ENCODE measurements around the gene MAP3K12. TPM values are rescaled to one million over a fixed set of nuclear protein-coding genes. Genes with fewer than 3 reads are reported as not detected.
A peak's percentile ranks its signal among the peaks of the same experiment; 100 is the strongest.

MAP3K12 gene
- total RNA-seq, 5 donors from 2014 or later (not counting 1 experiment from before 2014, with no cell fraction given) = 21.4 to 29.9 (median 25.9) TPM

DNA sequence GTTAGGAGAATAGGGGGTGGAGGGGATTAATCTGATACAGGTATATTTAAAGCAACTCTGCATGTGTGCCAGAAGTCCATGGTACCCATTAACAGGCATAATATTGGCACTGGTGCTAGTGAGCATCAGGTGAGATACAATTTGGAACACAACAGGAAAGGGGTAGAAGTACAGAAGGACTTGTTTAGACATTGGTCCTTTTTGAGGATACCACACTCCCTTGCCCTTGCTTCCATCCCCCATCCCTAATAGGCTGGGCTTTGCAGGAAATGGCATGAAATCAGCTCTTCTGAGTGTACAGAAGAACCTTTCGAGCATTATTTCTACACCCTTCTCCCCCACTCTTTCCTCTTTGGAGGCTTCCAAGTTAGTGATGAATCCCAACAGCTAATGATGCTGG is 31.0 kb downstream of the MAP3K12 start:
- DNase-seq = no peak
- Mint-ChIP-seq H3K27ac (no peak overlapping the region), H3K4me1 (peaks cover 37 to 45% (median 44%) of the 10 kb centered on the region in 3 donors), H3K9me3 (no peaks in the 10 kb centered on the region), H3K27me3 (no peaks in the 10 kb centered on the region), H3K36me3 (peaks cover 58% of the 10 kb centered on the region), H3K4me3 (no peak overlapping the region)
- H3K9me3 ChIP-seq = no peaks in the 10 kb centered on the region
- H3K36me3 ChIP-seq (ENCODE audit: control insufficient read depth in 2 of 2, extremely low read depth in 1 of 2, insufficient read depth in 1 of 2, low read length in 1 of 2) = peaks cover 30 to 97% of the 10 kb centered on the region in 2 donors
- H3K4me1 ChIP-seq (ENCODE audit: control insufficient read depth in 1 of 2, extremely low read depth in 1 of 2, insufficient read depth in 2 of 2, low read length in 2 of 2) = peaks cover 0 to 10% of the 10 kb centered on the region in 2 experiments
- ATAC-seq (replicated peaks in 1 of 4) = no peak
- ChIA-PET CTCF (interaction anchor here in 1 of 2 donors (1.0 kb wide), 1 partner anchor 32 kb away, joined by 3 read pairs; the partner anchor contains the start of gene TARBP2), POLR2A (interaction anchor here in 1 of 2 donors (0.6 to 0.7 kb wide), 2 partner anchors 10 to 30 kb away, joined by 3 read pairs; no protein-coding TSS in a partner anchor)
- H3K4me3 ChIP-seq (ENCODE audit: control insufficient read depth in 1 of 2, extremely low read depth in 1 of 2, low read length in 1 of 2) = no peak overlapping the region
- H3K27ac ChIP-seq (ENCODE audit: low read length) = no peak overlapping the region
- no peaks in the 10 kb centered on the region for H3K27me3 ChIP-seq (replicated peaks in 1 of 2; ENCODE audit: control insufficient read depth in 2 of 2, extremely low read depth in 1 of 2, insufficient read depth in 2 of 2, low read length in 1 of 2)
- no CpG with 5 or more reads among the region's 1 CpG for WGBS (ENCODE audit: insufficient coverage)

DNA sequence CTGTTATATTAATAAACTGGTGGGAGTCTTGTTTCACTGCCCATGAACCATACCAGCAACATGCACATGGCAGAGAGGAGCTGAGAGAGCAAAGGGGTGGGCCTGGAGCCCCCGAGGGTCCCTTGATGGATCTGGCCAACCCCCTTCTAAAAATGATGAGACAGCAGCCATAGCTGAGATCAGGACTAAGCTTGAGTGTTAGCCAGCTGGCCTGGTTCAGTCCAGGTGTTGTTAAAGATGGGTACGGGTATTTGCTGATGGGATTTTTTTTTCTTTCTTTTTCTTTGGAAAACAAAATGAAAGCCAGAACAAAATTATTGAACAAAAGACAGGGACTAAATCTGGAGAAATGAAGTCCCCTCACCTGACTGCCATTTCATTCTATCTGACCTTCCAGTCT is 31.4 kb downstream of the MAP3K12 start:
- WGBS (ENCODE audit: insufficient coverage) = 100% methylated on average over 1 of the region's 2 CpGs
- peak overlapping the region in 1 of 2 donors; percentile 34 for H3K27ac Mint-ChIP-seq
- ATAC-seq (replicated peaks in 1 of 4) = no peak

DNA sequence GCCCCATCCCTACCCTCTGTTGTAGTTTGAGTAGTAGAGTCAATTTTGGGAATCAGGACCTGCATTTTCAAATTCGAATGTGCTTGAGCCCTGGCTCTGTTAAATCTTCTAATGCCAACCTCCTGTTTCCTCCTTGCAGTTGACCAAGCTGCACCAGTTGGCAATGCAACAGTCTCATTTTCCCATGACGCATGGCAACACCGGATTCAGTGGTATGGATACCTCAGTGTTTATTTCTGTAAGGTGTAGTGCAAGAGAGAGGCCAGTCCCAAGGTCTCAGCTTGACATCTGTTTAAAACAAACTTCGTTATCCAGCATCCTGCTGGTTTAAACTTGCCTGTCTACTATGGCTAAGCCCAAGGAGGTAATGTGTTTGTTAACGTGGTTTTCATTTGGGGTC is 32.2 kb downstream of the MAP3K12 start:
- peaks cover 63% of the 10 kb centered on the region for H3K36me3 Mint-ChIP-seq
- H3K27ac Mint-ChIP-seq = no peak overlapping the region
- DNase-seq (no peak), ATAC-seq (replicated peaks in 1 of 4) (no peak)
- no peaks in the 10 kb centered on the region for H3K9me3 ChIP-seq
- CTCF ChIA-PET = no interaction called here
- no peak overlapping the region for H3K27ac ChIP-seq (ENCODE audit: low read length)
- peaks cover 0 to 10% of the 10 kb centered on the region in 2 experiments for H3K4me1 ChIP-seq (ENCODE audit: control insufficient read depth in 1 of 2, extremely low read depth in 1 of 2, insufficient read depth in 2 of 2, low read length in 2 of 2)
- H3K9me3 Mint-ChIP-seq = no peaks in the 10 kb centered on the region
- H3K4me1 Mint-ChIP-seq = peaks cover 36 to 47% (median 37%) of the 10 kb centered on the region in 3 donors
- peaks cover 30 to 98% of the 10 kb centered on the region in 2 donors for H3K36me3 ChIP-seq (ENCODE audit: control insufficient read depth in 2 of 2, extremely low read depth in 1 of 2, insufficient read depth in 1 of 2, low read length in 1 of 2)
- no peak overlapping the region for H3K4me3 ChIP-seq (ENCODE audit: control insufficient read depth in 1 of 2, extremely low read depth in 1 of 2, low read length in 1 of 2)
- H3K27me3 Mint-ChIP-seq = no peaks in the 10 kb centered on the region
- H3K4me3 Mint-ChIP-seq = no peak overlapping the region
- POLR2A ChIA-PET = no interaction called here
- no peaks in the 10 kb centered on the region for H3K27me3 ChIP-seq (replicated peaks in 1 of 2; ENCODE audit: control insufficient read depth in 2 of 2, extremely low read depth in 1 of 2, insufficient read depth in 2 of 2, low read length in 1 of 2)
- 100% methylated on average over 3 of the region's 5 CpGs for WGBS (ENCODE audit: insufficient coverage)

More for the DNA sequence above, 31.4 kb downstream of the MAP3K12 start:
- H3K4me1 Mint-ChIP-seq = peaks cover 38 to 49% (median 45%) of the 10 kb centered on the region in 3 donors
- H3K27me3 Mint-ChIP-seq = no peaks in the 10 kb centered on the region
- peaks cover 61% of the 10 kb centered on the region for H3K36me3 Mint-ChIP-seq
- no peaks in the 10 kb centered on the region for H3K9me3 Mint-ChIP-seq
- Histone ChIP-seq H3K4me1 (ENCODE audit: control insufficient read depth in 1 of 2, extremely low read depth in 1 of 2, insufficient read depth in 2 of 2, low read length in 2 of 2) (peaks cover 0 to 10% of the 10 kb centered on the region in 2 experiments), H3K36me3 (ENCODE audit: control insufficient read depth in 2 of 2, extremely low read depth in 1 of 2, insufficient read depth in 1 of 2, low read length in 1 of 2) (peaks cover 30 to 98% of the 10 kb centered on the region in 2 donors), H3K27me3 (replicated peaks in 1 of 2; ENCODE audit: control insufficient read depth in 2 of 2, extremely low read depth in 1 of 2, insufficient read depth in 2 of 2, low read length in 1 of 2) (no peaks in the 10 kb centered on the region), H3K9me3 (no peaks in the 10 kb centered on the region), H3K4me3 (ENCODE audit: control insufficient read depth in 1 of 2, extremely low read depth in 1 of 2, low read length in 1 of 2) (no peak overlapping the region), H3K27ac (ENCODE audit: low read length) (no peak overlapping the region)
- DNase-seq = no peak
- ChIA-PET CTCF (interaction anchor here in 1 of 2 donors (1.0 kb wide), 1 partner anchor 33 kb away, joined by 3 read pairs; the partner anchor contains the start of gene TARBP2), POLR2A (interaction anchor here in 1 of 2 donors (0.6 to 0.7 kb wide), 2 partner anchors 9 to 29 kb away, joined by 3 read pairs; no protein-coding TSS in a partner anchor)
- H3K4me3 Mint-ChIP-seq = no peak overlapping the region

DNA sequence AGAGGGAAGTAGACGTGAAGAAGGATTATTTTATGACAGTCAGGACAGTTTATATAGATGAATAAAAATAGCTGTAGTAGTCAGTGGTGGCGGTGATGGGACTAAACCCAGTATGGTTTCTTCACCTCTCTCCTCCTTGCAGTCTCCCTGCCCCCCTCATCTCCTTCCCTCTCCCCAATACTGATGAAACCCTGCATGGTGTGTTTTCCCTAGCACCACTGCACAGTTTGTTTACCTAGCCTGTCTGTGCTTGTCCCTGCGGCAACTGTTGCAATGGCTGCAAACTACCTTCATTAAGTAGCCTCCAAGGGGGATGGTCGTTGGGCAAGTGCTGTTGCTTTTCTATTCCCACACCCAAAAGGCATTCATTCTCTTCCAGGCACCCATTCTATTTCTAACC is 32.6 kb downstream of the MAP3K12 start:
- Mint-ChIP-seq H3K4me3 (no peak overlapping the region), H3K27ac (peak overlapping the region in 1 of 2 donors; percentile 21), H3K9me3 (no peaks in the 10 kb centered on the region), H3K27me3 (no peaks in the 10 kb centered on the region), H3K36me3 (peaks cover 60% of the 10 kb centered on the region), H3K4me1 (peaks cover 32 to 43% (median 33%) of the 10 kb centered on the region in 3 donors)
- Histone ChIP-seq H3K4me1 (ENCODE audit: control insufficient read depth in 1 of 2, extremely low read depth in 1 of 2, insufficient read depth in 2 of 2, low read length in 2 of 2) (peaks cover 0 to 10% of the 10 kb centered on the region in 2 experiments), H3K4me3 (ENCODE audit: control insufficient read depth in 1 of 2, extremely low read depth in 1 of 2, low read length in 1 of 2) (no peak overlapping the region), H3K27ac (ENCODE audit: low read length) (no peak overlapping the region), H3K27me3 (replicated peaks in 1 of 2; ENCODE audit: control insufficient read depth in 2 of 2, extremely low read depth in 1 of 2, insufficient read depth in 2 of 2, low read length in 1 of 2) (no peaks in the 10 kb centered on the region), H3K36me3 (ENCODE audit: control insufficient read depth in 2 of 2, extremely low read depth in 1 of 2, insufficient read depth in 1 of 2, low read length in 1 of 2) (peaks cover 30 to 98% of the 10 kb centered on the region in 2 donors), H3K9me3 (no peaks in the 10 kb centered on the region)
- no peak for ATAC-seq (replicated peaks in 1 of 4)
- WGBS (ENCODE audit: insufficient coverage) = 93% methylated on average over 3 of the region's 4 CpGs
- CTCF ChIA-PET = no interaction called here
- POLR2A ChIA-PET = no interaction called here
- DNase-seq = no peak

DNA sequence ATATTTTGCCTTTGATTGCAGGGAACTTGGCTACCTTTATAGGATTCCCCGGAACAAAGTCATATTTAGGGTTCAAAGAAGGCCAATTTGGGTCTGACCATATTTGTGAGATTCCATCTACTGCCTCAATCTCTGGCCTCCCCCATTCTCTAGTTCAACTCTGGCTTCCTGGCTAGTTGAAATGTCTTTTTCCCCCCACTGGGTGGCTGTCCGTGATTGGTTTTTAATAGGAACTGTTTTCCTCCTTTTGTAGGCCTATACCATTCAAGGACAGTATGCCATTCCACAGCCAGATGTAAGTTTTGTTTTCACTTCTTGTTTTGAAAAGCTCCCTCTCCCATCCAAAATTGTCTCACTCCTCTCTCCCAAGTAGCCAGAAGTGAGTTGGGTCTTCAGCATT is 33.6 kb downstream of the MAP3K12 start:
- no peaks in the 10 kb centered on the region for H3K9me3 ChIP-seq
- peaks cover 30 to 99% of the 10 kb centered on the region in 2 donors for H3K36me3 ChIP-seq (ENCODE audit: control insufficient read depth in 2 of 2, extremely low read depth in 1 of 2, insufficient read depth in 1 of 2, low read length in 1 of 2)
- Mint-ChIP-seq H3K9me3 (no peaks in the 10 kb centered on the region), H3K36me3 (peaks cover 61% of the 10 kb centered on the region), H3K4me3 (no peak overlapping the region), H3K27me3 (no peaks in the 10 kb centered on the region), H3K4me1 (peaks cover 32 to 42% (median 34%) of the 10 kb centered on the region in 3 donors), H3K27ac (peak overlapping the region in 1 of 2 donors; percentile 34)
- H3K27me3 ChIP-seq (replicated peaks in 1 of 2; ENCODE audit: control insufficient read depth in 2 of 2, extremely low read depth in 1 of 2, insufficient read depth in 2 of 2, low read length in 1 of 2) = no peaks in the 10 kb centered on the region
- H3K27ac ChIP-seq (ENCODE audit: low read length) = no peak overlapping the region
- H3K4me3 ChIP-seq (ENCODE audit: control insufficient read depth in 1 of 2, extremely low read depth in 1 of 2, low read length in 1 of 2) = no peak overlapping the region
- CTCF ChIA-PET = interaction anchor here (0.6 to 1.0 kb wide), 2 partner anchors 26 to 43 kb away, joined by 3 to 5 read pairs; no protein-coding TSS in a partner anchor
- ATAC-seq (replicated peaks in 1 of 4) = no peak
- 100% methylated on average over 1 of the region's 2 CpGs for WGBS (ENCODE audit: insufficient coverage)
- no peak for DNase-seq
- peaks cover 0 to 10% of the 10 kb centered on the region in 2 experiments for H3K4me1 ChIP-seq (ENCODE audit: control insufficient read depth in 1 of 2, extremely low read depth in 1 of 2, insufficient read depth in 2 of 2, low read length in 2 of 2)
- POLR2A ChIA-PET = interaction anchor here (0.5 to 1.2 kb wide), 2 partner anchors 10 to 13 kb away, joined by 3 read pairs; no protein-coding TSS in a partner anchor

DNA sequence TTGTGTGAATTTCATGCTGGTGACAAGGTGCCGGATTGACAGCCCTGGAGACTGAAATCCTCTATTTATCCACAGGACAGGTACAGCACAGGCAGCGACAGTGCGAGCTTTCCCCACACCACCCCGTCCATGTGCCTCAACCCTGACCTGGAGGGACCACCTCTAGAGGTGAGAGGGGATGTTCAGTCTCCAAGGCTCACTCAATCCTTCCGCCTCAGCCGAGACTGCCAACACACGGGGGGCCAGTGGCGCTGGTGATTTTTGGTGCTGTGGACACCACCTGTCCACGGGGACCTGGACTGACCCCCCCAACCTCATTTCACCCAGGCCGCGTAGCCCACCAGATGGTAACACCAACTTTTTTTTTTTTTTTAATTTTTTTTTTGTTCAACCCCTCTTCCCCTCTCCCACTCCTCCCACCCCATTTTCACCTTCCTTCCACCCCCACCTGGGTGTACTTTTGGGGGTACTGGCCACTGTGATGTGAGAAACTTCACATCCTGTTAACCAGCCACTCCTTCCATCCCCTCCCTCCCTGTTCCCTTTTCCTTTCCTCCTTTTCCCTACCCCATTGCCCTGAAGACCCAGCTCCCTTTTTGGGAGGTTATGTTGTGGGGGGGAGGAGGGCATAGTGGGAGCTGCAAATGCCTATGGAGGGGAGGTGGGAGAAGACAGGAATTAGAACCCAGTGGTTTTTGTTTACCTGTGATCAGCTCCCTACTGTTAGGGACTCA is 34.4 kb downstream of the MAP3K12 start:
- Histone ChIP-seq H3K9me3 (no peaks in the 10 kb centered on the region), H3K27ac (ENCODE audit: low read length) (no peak overlapping the region), H3K4me1 (ENCODE audit: control insufficient read depth in 1 of 2, extremely low read depth in 1 of 2, insufficient read depth in 2 of 2, low read length in 2 of 2) (peaks cover 0 to 3% of the 10 kb centered on the region in 2 experiments), H3K4me3 (ENCODE audit: control insufficient read depth in 1 of 2, extremely low read depth in 1 of 2, low read length in 1 of 2) (no peak overlapping the region), H3K36me3 (ENCODE audit: control insufficient read depth in 2 of 2, extremely low read depth in 1 of 2, insufficient read depth in 1 of 2, low read length in 1 of 2) (peaks cover 26 to 99% of the 10 kb centered on the region in 2 donors), H3K27me3 (replicated peaks in 1 of 2; ENCODE audit: control insufficient read depth in 2 of 2, extremely low read depth in 1 of 2, insufficient read depth in 2 of 2, low read length in 1 of 2) (no peaks in the 10 kb centered on the region)
- H3K27ac Mint-ChIP-seq = peak overlapping the region in 1 of 2 donors; percentile 61
- ChIA-PET POLR2A (interaction anchor here (0.5 to 1.2 kb wide), 3 partner anchors 9 to 194 kb away, joined by 3 read pairs; no protein-coding TSS in a partner anchor), CTCF (interaction anchor here (0.6 to 1.4 kb wide), 7 partner anchors 8 to 44 kb away, joined by 3 to 8 read pairs (median 5); no protein-coding TSS in a partner anchor)
- 90% methylated on average over 2 of the region's 11 CpGs for WGBS (ENCODE audit: insufficient coverage)
- DNase-seq (no peak), ATAC-seq (replicated peaks in 1 of 4) (no peak)
- H3K9me3 Mint-ChIP-seq = no peaks in the 10 kb centered on the region
- H3K27me3 Mint-ChIP-seq = no peaks in the 10 kb centered on the region
- H3K36me3 Mint-ChIP-seq = peaks cover 66% of the 10 kb centered on the region
- H3K4me3 Mint-ChIP-seq = no peak overlapping the region
- peaks cover 39 to 49% (median 40%) of the 10 kb centered on the region in 3 donors for H3K4me1 Mint-ChIP-seq
